SK-N-SH (cell line): ENCODE data around the gene GRK5.

Source experiments
- CTCF ChIP-seq: fragments of 200-600 bp; sonication (generic); IDR thresholded peaks from 2 replicates; pipeline ENCODE4 v1.6.1; 2017; ENCODE audit warnings: antibody characterized with exemption, mild to moderate bottlenecking, moderate library complexity
- EZH2phosphoT487 ChIP-seq: fragments of 200-600 bp; sonication (generic); IDR thresholded peaks from 2 replicates; pipeline ENCODE4 v1.6.1; 2017; ENCODE audit warnings: low read depth, mixed run types, mild to moderate bottlenecking, antibody characterized with exemption, moderate library complexity, borderline replicate concordance
- FOSL2 ChIP-seq: IDR thresholded peaks from 2 replicates; pipeline ENCODE4 v1.4.0; 2012; ENCODE audit warnings: low read depth, mild to moderate bottlenecking, moderate library complexity, borderline replicate concordance
- JUND ChIP-seq: IDR thresholded peaks from 2 replicates; pipeline ENCODE4 v1.4.0; 2012
- MXI1 ChIP-seq: IDR thresholded peaks from 2 replicates; pipeline ENCODE4 v1.6.1; 2012; ENCODE audit warnings: mild to moderate bottlenecking, low read depth, low read length, improper control_type of control experiment
- POLR2AphosphoS5 ChIP-seq: IDR thresholded peaks from 2 replicates; pipeline ENCODE4 v1.6.1; 2012; ENCODE audit warnings: low read depth, low read length
- RAD21 ChIP-seq: IDR thresholded peaks from 2 replicates; pipeline ENCODE4 v1.6.1; 2012; ENCODE audit warnings: mild to moderate bottlenecking, low read length
- RXRA ChIP-seq: IDR thresholded peaks from 2 replicates; pipeline ENCODE4 v1.4.0; 2012; ENCODE audit warnings: low read depth, mild to moderate bottlenecking, borderline replicate concordance
- SIN3A ChIP-seq: IDR thresholded peaks from 2 replicates; pipeline ENCODE4 v1.6.1; 2012; ENCODE audit warnings: low read depth, mild to moderate bottlenecking, low read length, moderate library complexity, borderline replicate concordance
- SMC3 ChIP-seq: IDR thresholded peaks from 2 replicates; pipeline ENCODE4 v1.6.1; 2012; ENCODE audit warnings: low read depth, low read length, improper control_type of control experiment
- TF ChIP-seq, protein P1 (sequence below): IDR thresholded peaks from 2 replicates; pipeline ENCODE4 v1.4.0; 2012; ENCODE audit warnings: low read depth, borderline replicate concordance

DNA sequence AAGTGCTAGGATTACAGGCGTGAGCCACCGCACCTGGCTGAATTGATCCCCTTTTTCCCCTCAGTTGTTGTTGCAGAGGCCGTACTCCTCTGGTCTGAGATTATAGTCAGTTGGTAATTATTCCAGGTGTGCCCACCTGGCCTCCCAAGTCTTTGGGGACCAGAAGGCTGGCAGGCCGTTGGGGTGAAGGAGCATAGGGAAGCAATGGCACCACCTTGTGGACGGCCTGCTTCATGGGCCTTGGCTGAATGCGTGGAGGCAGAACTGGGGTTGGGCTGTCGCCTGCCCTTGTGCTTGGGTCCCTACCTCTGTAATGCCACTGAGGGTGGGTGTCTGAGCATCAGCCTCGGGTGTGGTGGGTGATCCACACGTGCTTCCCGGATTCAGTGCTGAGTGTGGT, 209.5 kb downstream of the GRK5 start:
- TF ChIP-seq, protein P1, sequence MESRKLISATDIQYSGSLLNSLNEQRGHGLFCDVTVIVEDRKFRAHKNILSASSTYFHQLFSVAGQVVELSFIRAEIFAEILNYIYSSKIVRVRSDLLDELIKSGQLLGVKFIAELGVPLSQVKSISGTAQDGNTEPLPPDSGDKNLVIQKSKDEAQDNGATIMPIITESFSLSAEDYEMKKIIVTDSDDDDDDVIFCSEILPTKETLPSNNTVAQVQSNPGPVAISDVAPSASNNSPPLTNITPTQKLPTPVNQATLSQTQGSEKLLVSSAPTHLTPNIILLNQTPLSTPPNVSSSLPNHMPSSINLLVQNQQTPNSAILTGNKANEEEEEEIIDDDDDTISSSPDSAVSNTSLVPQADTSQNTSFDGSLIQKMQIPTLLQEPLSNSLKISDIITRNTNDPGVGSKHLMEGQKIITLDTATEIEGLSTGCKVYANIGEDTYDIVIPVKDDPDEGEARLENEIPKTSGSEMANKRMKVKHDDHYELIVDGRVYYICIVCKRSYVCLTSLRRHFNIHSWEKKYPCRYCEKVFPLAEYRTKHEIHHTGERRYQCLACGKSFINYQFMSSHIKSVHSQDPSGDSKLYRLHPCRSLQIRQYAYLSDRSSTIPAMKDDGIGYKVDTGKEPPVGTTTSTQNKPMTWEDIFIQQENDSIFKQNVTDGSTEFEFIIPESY, result no peak
- TF ChIP-seq POLR2AphosphoS5 (no peak), CTCF (peak; percentile 81), JUND (no peak), RXRA (no peak), MXI1 (no peak), SMC3 (peak; percentile 92), EZH2phosphoT487 (no peak), RAD21 (peak; percentile 87), SIN3A (no peak), FOSL2 (no peak)
